ENCODE measurements around the gene SLC17A4. TPM values are rescaled to one million over a fixed set of nuclear protein-coding genes. Genes with fewer than 3 reads are reported as not detected.

Gene SLC17A4
- polyA plus RNA-seq, result not detected

- H3K27ac Mint-ChIP-seq, result no peak within 1 kb of the TSS
- peaks cover 0 to 2% (median 0%) of the 10 kb centered on the region in 3 donors for H3K9me3 Mint-ChIP-seq
- no peak within 1 kb of the TSS for H3K4me3 Mint-ChIP-seq
- H3K27me3 Mint-ChIP-seq, result peaks cover 6% of the 10 kb centered on the region
- H3K36me3 Mint-ChIP-seq, result no peaks in the 10 kb centered on the region
- H3K4me1 Mint-ChIP-seq, result peaks cover 6 to 7% (median 6%) of the 10 kb centered on the region in 3 donors
Measured at GRCh38 chr6:25754535-25754934, at the start of gene SLC17A4. SLC17A4 (plus strand) TSS chr6:25754742; CDS start chr6:25761963, 7,221 bp downstream.

GRCh38 chr6:25706314-25707014 is 48.1 kb upstream of the SLC17A4 start:
- H3K4me1 Mint-ChIP-seq, result peaks cover 0 to 1% (median 0%) of the 10 kb centered on the region in 3 donors
- peaks cover 1% of the 10 kb centered on the region for H3K36me3 Mint-ChIP-seq
- H3K27ac Mint-ChIP-seq, result peak overlapping the region in 1 of 3 donors; percentile 21
- H3K9me3 Mint-ChIP-seq, result peaks cover 0 to 2% (median 0%) of the 10 kb centered on the region in 3 donors
- peaks cover 7% of the 10 kb centered on the region for H3K27me3 Mint-ChIP-seq
- no peak overlapping the region for H3K4me3 Mint-ChIP-seq

DNA sequence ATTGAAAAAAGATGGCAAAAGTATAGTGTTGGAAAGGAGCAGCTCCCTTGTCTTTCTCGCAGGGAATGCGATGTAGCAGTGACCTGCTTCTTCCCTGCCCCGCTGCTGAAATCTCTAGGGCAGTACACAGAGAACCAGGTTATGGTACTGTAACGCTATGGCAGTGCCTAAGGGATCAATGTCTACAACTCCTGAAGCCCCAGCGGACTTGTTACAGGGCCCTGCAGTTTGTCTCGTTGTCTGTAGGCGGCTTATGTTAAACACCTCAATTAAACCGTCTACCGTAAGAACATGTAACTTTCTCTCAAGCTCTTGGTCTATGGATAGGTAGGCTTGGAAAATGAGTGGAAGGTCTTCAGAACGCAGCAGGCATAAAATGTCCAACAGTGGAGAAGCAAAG is 44.8 kb upstream of the SLC17A4 start:
- Mint-ChIP-seq H3K4me1 (peaks cover 0 to 1% (median 0%) of the 10 kb centered on the region in 3 donors), H3K9me3 (no peaks in the 10 kb centered on the region), H3K4me3 (no peak overlapping the region), H3K27me3 (peaks cover 3% of the 10 kb centered on the region), H3K27ac (no peak overlapping the region), H3K36me3 (peaks cover 1% of the 10 kb centered on the region)

DNA sequence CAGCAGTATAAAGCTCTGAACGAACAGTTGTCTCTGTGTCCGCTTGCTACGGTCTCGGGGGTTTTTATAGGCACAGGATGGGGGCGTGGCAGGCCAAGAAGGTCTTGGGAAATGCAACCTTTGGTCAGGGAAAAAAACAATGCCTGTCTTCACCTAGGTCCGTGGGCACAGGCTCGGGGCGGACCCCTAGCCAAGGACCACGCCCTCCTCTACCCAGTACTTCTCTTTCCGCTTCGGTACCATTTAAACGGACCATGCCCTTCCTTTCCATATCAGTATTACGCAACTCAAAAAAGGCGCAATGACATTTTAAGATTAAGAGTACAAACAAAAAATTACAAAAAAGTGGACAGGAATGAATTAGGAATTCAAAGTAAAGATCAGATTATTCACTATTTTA is 44.3 kb upstream of the SLC17A4 start:
- Mint-ChIP-seq H3K4me3 (no peak overlapping the region), H3K36me3 (no peaks in the 10 kb centered on the region), H3K27me3 (peaks cover 3% of the 10 kb centered on the region), H3K27ac (no peak overlapping the region), H3K4me1 (peaks cover 0 to 1% (median 0%) of the 10 kb centered on the region in 3 donors), H3K9me3 (no peaks in the 10 kb centered on the region)

DNA sequence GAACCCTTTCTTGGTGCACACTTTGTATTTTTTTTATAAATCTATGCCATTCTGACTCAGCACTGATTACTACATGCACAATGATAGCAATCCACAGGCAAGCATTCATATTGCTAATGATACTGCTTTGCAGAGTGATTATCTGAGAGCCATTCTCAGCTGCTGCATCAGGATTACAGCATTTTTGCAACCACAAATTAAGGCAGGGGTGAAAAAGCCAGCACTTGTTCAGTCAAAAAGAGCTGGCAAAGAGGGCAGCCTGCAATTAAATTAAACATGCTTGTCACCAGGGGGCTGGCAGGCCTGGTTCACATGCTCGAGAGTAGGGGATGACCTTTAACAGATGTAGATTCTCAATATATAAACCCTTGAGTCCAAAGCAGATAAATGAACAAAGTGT is 40.7 kb upstream of the SLC17A4 start:
- Mint-ChIP-seq H3K27ac (no peak overlapping the region), H3K4me3 (no peak overlapping the region), H3K9me3 (no peaks in the 10 kb centered on the region), H3K4me1 (peaks cover 0 to 4% (median 1%) of the 10 kb centered on the region in 3 donors), H3K27me3 (peaks cover 7% of the 10 kb centered on the region), H3K36me3 (no peaks in the 10 kb centered on the region)

DNA sequence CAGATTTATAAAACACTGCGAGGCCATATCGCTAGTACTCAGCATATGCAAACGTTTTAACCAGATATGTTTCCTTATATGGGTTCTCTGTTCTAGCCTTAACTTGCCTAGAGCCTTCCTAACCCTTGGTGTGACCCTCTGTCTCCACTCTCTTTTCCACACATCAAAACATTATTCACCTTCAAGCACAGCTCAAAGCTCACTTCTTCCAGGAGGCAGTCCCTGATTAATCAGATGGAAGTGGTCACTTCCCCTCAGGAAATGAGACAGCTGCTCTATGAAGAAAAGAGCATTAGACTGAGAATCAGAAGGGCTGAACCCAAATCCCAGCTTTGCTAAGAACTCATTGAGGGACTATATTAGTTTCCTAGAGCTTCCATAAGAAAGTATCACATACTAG is 39.8 kb upstream of the SLC17A4 start:
- H3K36me3 Mint-ChIP-seq, result no peaks in the 10 kb centered on the region
- no peak overlapping the region for H3K27ac Mint-ChIP-seq
- H3K4me1 Mint-ChIP-seq, result peaks cover 0 to 4% (median 1%) of the 10 kb centered on the region in 3 donors
- H3K9me3 Mint-ChIP-seq, result no peaks in the 10 kb centered on the region
- no peak overlapping the region for H3K4me3 Mint-ChIP-seq
- H3K27me3 Mint-ChIP-seq, result peaks cover 7% of the 10 kb centered on the region

DNA sequence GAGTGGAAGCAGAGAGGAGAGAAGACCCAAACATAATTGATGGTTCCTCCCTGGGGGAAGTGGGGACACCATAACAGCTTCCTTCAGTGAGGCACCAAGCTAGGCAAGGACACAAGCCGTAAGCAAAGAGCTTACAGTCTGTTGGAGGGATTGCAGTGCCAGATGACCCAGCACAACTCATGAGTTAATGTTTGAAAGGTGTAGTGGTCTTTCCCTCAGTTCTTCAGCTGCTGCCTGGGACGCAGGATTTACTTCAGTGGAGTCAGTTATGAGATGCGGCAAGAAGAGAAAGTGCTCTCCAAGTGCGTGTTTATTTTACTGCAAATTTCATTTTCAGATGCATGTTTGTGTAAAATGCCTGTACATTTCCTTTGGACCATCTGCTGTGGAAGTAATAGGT is 38.7 kb upstream of the SLC17A4 start:
- Mint-ChIP-seq H3K27ac (no peak overlapping the region), H3K4me3 (no peak overlapping the region), H3K27me3 (peaks cover 9% of the 10 kb centered on the region), H3K4me1 (peaks cover 0 to 4% (median 1%) of the 10 kb centered on the region in 3 donors), H3K36me3 (no peaks in the 10 kb centered on the region), H3K9me3 (no peaks in the 10 kb centered on the region)

DNA sequence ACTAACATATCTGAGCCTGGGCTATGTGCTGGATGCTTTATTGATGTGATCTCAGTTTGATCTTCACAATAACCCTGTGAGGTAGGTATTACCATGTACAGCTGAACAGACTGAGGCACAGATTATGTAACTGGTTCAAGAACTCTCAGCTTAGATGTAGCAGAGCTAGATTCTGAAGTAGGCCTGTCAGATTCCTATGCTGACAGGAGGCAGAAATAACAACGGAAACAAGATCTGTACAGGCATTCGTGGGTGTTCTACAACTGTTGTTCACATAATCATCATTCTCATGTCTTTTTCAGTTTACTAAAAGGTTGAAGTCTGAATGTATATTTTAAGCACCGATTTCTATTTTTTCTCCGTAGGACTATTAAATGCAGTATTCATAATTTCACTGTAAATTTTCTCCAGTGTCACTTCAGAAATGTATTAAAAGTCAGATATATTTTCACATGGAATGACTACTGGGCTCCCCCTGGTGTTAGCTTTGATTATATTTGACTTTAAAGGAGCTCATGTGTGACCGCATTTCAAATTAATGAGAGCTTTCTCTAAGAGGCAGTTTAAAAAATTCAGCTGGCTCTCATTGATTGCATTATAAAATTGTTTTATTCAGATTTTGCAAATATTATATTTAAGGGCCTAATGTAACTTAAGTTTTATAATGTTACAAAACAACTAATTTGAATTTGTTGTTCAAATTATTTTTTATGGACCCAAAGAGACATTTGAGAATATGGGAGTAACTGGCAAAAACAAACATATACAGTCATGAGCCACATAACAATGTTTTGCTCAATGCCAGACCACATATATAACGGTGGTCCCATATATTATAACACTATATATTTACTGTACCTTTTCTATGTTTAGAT is 36.4 kb upstream of the SLC17A4 start:
- peaks cover 9% of the 10 kb centered on the region for H3K27me3 Mint-ChIP-seq
- no peaks in the 10 kb centered on the region for H3K36me3 Mint-ChIP-seq
- no peaks in the 10 kb centered on the region for H3K9me3 Mint-ChIP-seq
- H3K27ac Mint-ChIP-seq, result no peak overlapping the region
- peaks cover 0 to 4% (median 1%) of the 10 kb centered on the region in 3 donors for H3K4me1 Mint-ChIP-seq
- H3K4me3 Mint-ChIP-seq, result no peak overlapping the region

- Mint-ChIP-seq H3K27me3 (peaks cover 15% of the 10 kb centered on the region), H3K27ac (no peak overlapping the region), H3K9me3 (peaks cover 0 to 2% (median 0%) of the 10 kb centered on the region in 3 donors)
Measured at GRCh38 chr6:25726122-25726911, 28.2 kb upstream of the SLC17A4 start.

DNA sequence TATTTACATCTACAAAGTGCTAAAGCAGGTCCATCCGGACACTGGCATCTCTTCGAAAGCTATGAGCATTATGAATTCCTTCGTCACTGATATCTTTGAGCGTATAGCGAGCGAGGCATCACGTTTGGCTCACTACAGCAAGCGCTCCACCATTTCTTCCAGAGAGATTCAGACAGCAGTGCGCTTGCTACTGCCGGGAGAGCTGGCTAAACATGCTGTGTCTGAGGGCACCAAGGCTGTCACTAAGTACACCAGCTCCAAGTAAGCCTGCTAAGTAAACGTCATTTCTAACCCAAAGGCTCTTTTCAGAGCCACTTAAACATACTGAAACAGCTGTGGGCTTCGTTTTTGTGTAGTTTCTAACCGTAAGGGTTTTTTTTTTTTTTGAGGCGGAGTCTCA is 27.5 kb upstream of the SLC17A4 start:
- H3K4me3 Mint-ChIP-seq, result no peak overlapping the region
- no peaks in the 10 kb centered on the region for H3K4me1 Mint-ChIP-seq
- peaks cover 15% of the 10 kb centered on the region for H3K27me3 Mint-ChIP-seq
- no peak overlapping the region for H3K27ac Mint-ChIP-seq
- peaks cover 2% of the 10 kb centered on the region for H3K36me3 Mint-ChIP-seq
- H3K9me3 Mint-ChIP-seq, result peaks cover 0 to 2% (median 0%) of the 10 kb centered on the region in 3 donors

More at GRCh38 chr6:25726122-25726911, 28.2 kb upstream of the SLC17A4 start:
- Mint-ChIP-seq H3K36me3 (peaks cover 2% of the 10 kb centered on the region), H3K4me1 (no peaks in the 10 kb centered on the region), H3K4me3 (no peak overlapping the region)

DNA sequence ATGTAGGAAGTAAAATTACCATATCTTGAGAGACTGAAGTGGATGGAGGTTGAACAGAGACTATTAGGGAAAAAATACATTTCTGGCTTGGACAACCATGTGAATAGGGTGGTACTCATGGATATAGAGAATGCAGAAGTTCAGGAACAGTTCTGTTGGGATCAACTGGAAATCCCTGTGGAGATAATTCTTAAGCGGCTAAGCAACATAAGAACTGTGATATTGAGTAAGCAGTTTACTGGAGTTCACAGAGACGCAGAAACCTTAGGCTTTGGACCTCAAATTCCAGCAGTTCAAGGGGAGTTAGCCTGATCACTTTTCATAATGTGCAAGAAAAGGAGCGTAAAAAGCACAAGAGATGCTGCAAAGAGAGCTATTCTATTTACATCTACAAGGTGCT is 23.6 kb upstream of the SLC17A4 start:
- Mint-ChIP-seq H3K36me3 (peaks cover 2% of the 10 kb centered on the region), H3K27me3 (peaks cover 19% of the 10 kb centered on the region), H3K9me3 (peaks cover 0 to 2% (median 2%) of the 10 kb centered on the region in 3 donors), H3K27ac (no peak overlapping the region), H3K4me1 (no peaks in the 10 kb centered on the region), H3K4me3 (no peak overlapping the region)

- Mint-ChIP-seq H3K27me3 (peaks cover 23% of the 10 kb centered on the region), H3K27ac (no peak overlapping the region), H3K36me3 (peaks cover 2% of the 10 kb centered on the region), H3K4me3 (no peak overlapping the region), H3K9me3 (peaks cover 2 to 4% (median 3%) of the 10 kb centered on the region in 3 donors), H3K4me1 (no peaks in the 10 kb centered on the region)
Measured at GRCh38 chr6:25731721-25732120, 22.8 kb upstream of the SLC17A4 start.

DNA sequence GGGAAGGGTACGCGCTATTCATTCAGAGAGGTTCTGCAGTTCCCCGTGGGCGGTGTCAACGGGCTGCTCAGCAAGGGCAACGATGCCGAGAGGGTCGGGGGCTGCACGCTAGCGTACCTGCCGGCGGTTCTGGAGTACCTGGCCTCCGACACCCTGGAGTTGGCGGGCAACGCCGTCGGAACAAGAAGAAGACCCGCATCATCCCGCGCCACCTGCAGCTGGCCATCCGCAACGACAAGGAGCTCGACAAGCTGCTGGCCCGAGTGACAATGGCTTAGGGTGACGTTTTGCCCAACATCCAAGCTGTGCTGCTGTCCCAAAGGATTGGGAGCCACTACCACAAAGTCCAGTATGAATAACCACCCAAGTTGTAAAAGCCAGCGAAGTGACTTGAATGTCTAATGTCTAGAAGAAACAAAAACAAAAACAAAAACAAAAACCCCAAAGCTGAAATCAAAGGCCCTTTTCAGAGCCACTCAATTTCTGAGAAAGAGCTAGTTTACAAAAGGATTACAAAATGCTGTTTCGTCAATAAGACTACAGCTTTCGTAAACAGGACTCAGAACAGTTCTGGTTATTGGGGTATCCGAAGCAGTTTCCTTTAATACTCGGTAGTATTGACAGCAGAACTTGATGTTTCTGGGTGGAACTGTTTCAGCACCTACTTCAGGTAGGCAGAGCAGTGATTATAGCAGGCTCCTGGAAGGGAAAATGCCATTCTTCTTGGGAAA is 21.9 kb upstream of the SLC17A4 start:
- H3K27ac Mint-ChIP-seq, result no peak overlapping the region

DNA sequence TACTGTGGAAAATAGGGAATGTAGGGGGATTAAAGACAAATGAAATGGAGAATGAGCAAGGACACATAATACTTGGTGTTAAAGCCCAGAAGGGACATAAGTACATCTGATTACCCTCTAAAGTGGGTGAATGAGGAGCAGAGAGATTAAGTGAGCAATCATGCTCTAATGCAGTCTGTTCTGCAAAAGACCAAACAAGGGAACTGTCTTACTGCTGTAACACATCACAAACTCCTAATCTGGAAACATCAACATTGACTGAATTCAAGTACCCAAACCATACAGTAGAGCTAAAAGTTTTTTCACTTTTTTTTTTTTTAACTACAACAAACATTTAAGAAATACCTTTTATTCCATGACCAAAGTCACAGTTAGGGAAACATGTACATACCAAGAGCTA is 19.3 kb upstream of the SLC17A4 start:
- Mint-ChIP-seq H3K9me3 (peaks cover 5 to 13% (median 10%) of the 10 kb centered on the region in 3 donors), H3K36me3 (no peaks in the 10 kb centered on the region), H3K27me3 (peaks cover 9% of the 10 kb centered on the region), H3K27ac (no peak overlapping the region), H3K4me1 (no peaks in the 10 kb centered on the region), H3K4me3 (no peak overlapping the region)

More for the DNA sequence above, 21.9 kb upstream of the SLC17A4 start:
- no peak overlapping the region for H3K4me3 Mint-ChIP-seq
- H3K27me3 Mint-ChIP-seq, result peaks cover 23% of the 10 kb centered on the region
- no peaks in the 10 kb centered on the region for H3K4me1 Mint-ChIP-seq
- H3K9me3 Mint-ChIP-seq, result peaks cover 2 to 10% (median 5%) of the 10 kb centered on the region in 3 donors
- H3K36me3 Mint-ChIP-seq, result peaks cover 2% of the 10 kb centered on the region
